ENCODE data around the gene OR1L6. TPM values are rescaled to one million over a fixed set of nuclear protein-coding genes. Genes with fewer than 3 reads are reported as not detected.

The OR1L6 gene
- total and polyA plus RNA-seq, 9 donors: not detected

- Histone ChIP-seq H3K27ac (no peak overlapping the region), H3K4me3 (no peak overlapping the region), H3K27me3 (no peaks in the 10 kb centered on the region), H3K9me3 (no peaks in the 10 kb centered on the region), H3K36me3 (no peaks in the 10 kb centered on the region), H3K4me1 (ENCODE audit: insufficient read depth) (no peaks in the 10 kb centered on the region)
- TF ChIP-seq CTCF (IDR thresholded peaks at IDR 0.05) (no peak), POLR2A (IDR thresholded peaks at IDR 0.05) (no peak), EP300 (IDR thresholded peaks at IDR 0.05) (no peak)
- no peak for DNase-seq
- WGBS, 3 donors: 62 to 64% (median 64%) methylated on average over 3 of the region's 3 CpGs
- intact Hi-C loops (cut with DNase I): no loop called here
Observed at GRCh38 chr9:122777935-122778627, 36.0 kb downstream of the OR1L6 start.

- H3K27ac ChIP-seq: no peak overlapping the region
- 66 to 79% (median 76%) methylated on average over 3 of the region's 3 CpGs for WGBS, 3 donors
- TF ChIP-seq POLR2A (IDR thresholded peaks at IDR 0.05) (no peak), EP300 (IDR thresholded peaks at IDR 0.05) (no peak), CTCF (IDR thresholded peaks at IDR 0.05) (no peak)
- no peaks in the 10 kb centered on the region for H3K4me1 ChIP-seq (ENCODE audit: insufficient read depth)
- no peaks in the 10 kb centered on the region for H3K9me3 ChIP-seq
- no peak overlapping the region for H3K4me3 ChIP-seq
- H3K36me3 ChIP-seq: no peaks in the 10 kb centered on the region
- H3K27me3 ChIP-seq: no peaks in the 10 kb centered on the region
- intact Hi-C loops (cut with DNase I): no loop called here
- no peak for DNase-seq
Observed at GRCh38 chr9:122779181-122779580, 37.1 kb downstream of the OR1L6 start.

GRCh38 chr9:122780026-122780425 is 37.9 kb downstream of the OR1L6 start:
- no peaks in the 10 kb centered on the region for H3K4me1 ChIP-seq (ENCODE audit: insufficient read depth)
- no peak for DNase-seq
- no peaks in the 10 kb centered on the region for H3K9me3 ChIP-seq
- intact Hi-C loops (cut with DNase I): no loop called here
- TF ChIP-seq POLR2A (IDR thresholded peaks at IDR 0.05) (no peak), CTCF (IDR thresholded peaks at IDR 0.05) (no peak), EP300 (IDR thresholded peaks at IDR 0.05) (no peak)
- WGBS, 3 donors: 62 to 66% (median 66%) methylated on average over 4 of the region's 4 CpGs
- no peaks in the 10 kb centered on the region for H3K36me3 ChIP-seq
- H3K27ac ChIP-seq: no peak overlapping the region
- no peak overlapping the region for H3K4me3 ChIP-seq
- H3K27me3 ChIP-seq: no peaks in the 10 kb centered on the region

GRCh38 chr9:122781671-122782070 is 39.6 kb downstream of the OR1L6 start:
- Histone ChIP-seq H3K36me3 (no peaks in the 10 kb centered on the region), H3K4me1 (ENCODE audit: insufficient read depth) (no peaks in the 10 kb centered on the region), H3K27me3 (no peaks in the 10 kb centered on the region), H3K27ac (no peak overlapping the region), H3K4me3 (no peak overlapping the region), H3K9me3 (no peaks in the 10 kb centered on the region)
- TF ChIP-seq CTCF (IDR thresholded peaks at IDR 0.05) (no peak), EP300 (IDR thresholded peaks at IDR 0.05) (no peak), POLR2A (IDR thresholded peaks at IDR 0.05) (no peak)
- DNase-seq: no peak
- intact Hi-C loops (cut with DNase I): no loop called here
- WGBS, 3 donors: 48 to 61% (median 60%) methylated on average over 3 of the region's 3 CpGs

Data from ovary (tissue), 9 donors.